GM12891 (cell line): ENCODE data around the gene SLC39A7. TPM values are rescaled to one million over a fixed set of nuclear protein-coding genes. Genes with fewer than 3 reads are reported as not detected.

Source experiments
- DNase-seq: peaks from one replicate; pipeline ENCODE4 v3.0.0; 2011; ENCODE audit warnings: low spot score; ENCODE audit not compliant: insufficient read length
- FAIRE-seq: peaks from 2 replicates; lab custom pipeline; 2011; peaks lifted over from hg19 to GRCh38; lab: Jason Lieb, UNC
- PAX5 ChIP-seq: IDR thresholded peaks from 2 replicates; pipeline ENCODE4 v1.6.1; 2011; ENCODE audit warnings: low read length, moderate library complexity, mild to moderate bottlenecking; ENCODE audit not compliant: insufficient read depth, severe bottlenecking
- POLR2A ChIP-seq: IDR thresholded peaks from 2 replicates; pipeline ENCODE4 v1.6.1; 2011; ENCODE audit warnings: low read depth, low read length, control low read depth
- POLR2AphosphoS5 ChIP-seq: IDR thresholded peaks from 2 replicates; pipeline ENCODE4 v1.6.1; 2011; ENCODE audit warnings: low read depth, low read length, control low read depth
- POU2F2 ChIP-seq: IDR thresholded peaks from 2 replicates; pipeline ENCODE4 v1.6.1; 2011; ENCODE audit warnings: low read depth, mild to moderate bottlenecking, control low read depth, low read length, moderate library complexity
- SPI1 ChIP-seq: IDR thresholded peaks from 2 replicates; pipeline ENCODE4 v1.6.1; 2011; ENCODE audit warnings: low read depth, low read length, control low read depth
- TAF1 ChIP-seq: IDR thresholded peaks from 2 replicates; pipeline ENCODE4 v1.6.1; 2011; ENCODE audit warnings: low read depth, low read length, control low read depth
- polyA plus RNA-seq: library from polyadenylated mRNA; unstranded; fragments of >200 nt; gene quantifications from one replicate; pipeline ENCODE4 v1.2.1, GENCODE V29; 2012; ENCODE audit warnings: low read depth, missing spikeins, inconsistent platforms; ENCODE audit not compliant: missing spikeins

Gene SLC39A7
- 42.4 TPM for polyA plus RNA-seq

- FAIRE-seq: peak; percentile 96
- peak; percentile 90 for DNase-seq
Observed at GRCh38 chr6:33200219-33201146, at the start of gene SLC39A7, which contains the start of gene RXRB. Gene SLC39A7 (plus strand): TSS chr6:33200867. CDS start chr6:33201246, 379 bp downstream. Gene RXRB (minus strand): TSS chr6:33200665. CDS start chr6:33200476, 189 bp downstream.

GRCh38 chr6:33151050-33151449, 49.6 kb upstream of the SLC39A7 start:
- TF ChIP-seq SPI1 (peak; percentile 84), POLR2AphosphoS5 (no peak), PAX5 (no peak), TAF1 (no peak)
- no peak for FAIRE-seq
- no peak for DNase-seq

More at GRCh38 chr6:33200219-33201146, at the start of gene SLC39A7, which contains the start of gene RXRB:
- TF ChIP-seq POU2F2 (peak; percentile 54; the same call in 1 of the 2 replicates), PAX5 (no peak), TAF1 (peak; percentile 95), POLR2A (peak; percentile 93), POLR2AphosphoS5 (peak; percentile 92), SPI1 (peak; percentile 51)

GRCh38 chr6:33154349-33154748, 46.3 kb upstream of the SLC39A7 start:
- no peak for TF ChIP-seq SPI1
- no peak for TF ChIP-seq POLR2A
- no peak for TF ChIP-seq PAX5
- FAIRE-seq (no peak), DNase-seq (no peak)

- TF ChIP-seq POU2F2 (no peak), POLR2A (no peak), PAX5 (no peak), POLR2AphosphoS5 (no peak), SPI1 (no peak), TAF1 (no peak)
- DNase-seq (no peak), FAIRE-seq (no peak)
Observed at GRCh38 chr6:33156561-33156960, 44.1 kb upstream of the SLC39A7 start.

GRCh38 chr6:33156964-33157363, 43.7 kb upstream of the SLC39A7 start:
- TF ChIP-seq PAX5 (no peak), POLR2AphosphoS5 (no peak), POLR2A (no peak), POU2F2 (no peak), TAF1 (no peak), SPI1 (no peak)
- no peak for FAIRE-seq
- no peak for DNase-seq

- no peak for DNase-seq
- no peak for TF ChIP-seq TAF1
- no peak for TF ChIP-seq POLR2AphosphoS5
- TF ChIP-seq SPI1: no peak
- TF ChIP-seq PAX5: no peak
- no peak for TF ChIP-seq POU2F2
- TF ChIP-seq POLR2A: no peak
- FAIRE-seq: no peak
Observed at GRCh38 chr6:33160096-33160495, 40.6 kb upstream of the SLC39A7 start.

GRCh38 chr6:33160728-33161344, 39.8 kb upstream of the SLC39A7 start:
- TF ChIP-seq POLR2AphosphoS5 (no peak), POU2F2 (no peak), PAX5 (no peak), POLR2A (no peak), TAF1 (no peak), SPI1 (no peak)
- no peak for FAIRE-seq
- peak; percentile 9 for DNase-seq

GRCh38 chr6:33161354-33162331, 39.0 kb upstream of the SLC39A7 start:
- TF ChIP-seq PAX5 (no peak), POU2F2 (no peak), SPI1 (no peak), POLR2AphosphoS5 (no peak), TAF1 (no peak), POLR2A (no peak)
- FAIRE-seq: peak; percentile 85
- peak; percentile 94 for DNase-seq

GRCh38 chr6:33163540-33163939, 37.1 kb upstream of the SLC39A7 start:
- DNase-seq (no peak), FAIRE-seq (no peak)
- TF ChIP-seq SPI1: no peak
- no peak for TF ChIP-seq POLR2AphosphoS5
- no peak for TF ChIP-seq TAF1
- no peak for TF ChIP-seq PAX5
- no peak for TF ChIP-seq POU2F2
- no peak for TF ChIP-seq POLR2A
